ENCODE measurements around the gene RTKN2. TPM values are rescaled to one million over a fixed set of nuclear protein-coding genes. Genes with fewer than 3 reads are reported as not detected.

The RTKN2 gene
- total and polyA plus RNA-seq, 2 of the 4 experiments (the other 2 are of a cell fraction), result 0.75 to 0.90 TPM

DNA sequence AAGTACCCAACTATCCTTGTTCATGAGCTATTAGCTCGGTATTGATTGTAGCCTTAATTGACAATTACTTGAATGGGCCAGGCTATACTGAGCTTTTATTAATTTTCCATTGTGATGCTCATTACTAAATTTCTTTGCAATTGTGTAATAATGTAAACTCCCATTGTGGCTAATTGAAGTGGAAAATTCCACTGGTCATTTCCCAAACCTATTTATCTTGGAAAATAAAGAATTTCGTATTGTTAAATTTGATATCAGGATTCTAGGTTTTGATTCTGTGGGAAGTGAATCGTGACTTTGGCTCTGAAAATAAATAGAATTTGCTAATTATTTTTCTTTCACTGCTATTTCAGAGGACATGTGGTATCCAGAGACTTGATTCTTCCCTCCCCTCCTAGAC is 111.0 kb downstream of the RTKN2 start:
- Histone ChIP-seq H3K14ac (replicated peaks; ENCODE audit: low read depth, low read length) (no peak overlapping the region), H3K23ac (ENCODE audit: low read depth, low read length) (no peak overlapping the region), H4K91ac (ENCODE audit: insufficient read depth, low read depth, low read length) (no peak overlapping the region), H2BK120ac (ENCODE audit: low read depth, low read length) (no peak overlapping the region), H3K18ac (ENCODE audit: low read depth, low read length) (no peak overlapping the region), H3K4me3 (ENCODE audit: insufficient read depth, low read depth, low read length) (no peak overlapping the region), H3K4me1 (ENCODE audit: control insufficient read depth, insufficient read depth, low read length) (peaks cover 7% of the 10 kb centered on the region), H3K9me1 (ENCODE audit: insufficient read depth, low read length) (no peaks in the 10 kb centered on the region), H2BK15ac (ENCODE audit: low read depth, low read length) (no peak overlapping the region), H4K8ac (ENCODE audit: low read depth in 2 of 2, low read length in 2 of 2) (no peak overlapping the region), H4K20me1 (ENCODE audit: insufficient read depth, low read length) (no peaks in the 10 kb centered on the region), H4K5ac (ENCODE audit: low read depth, low read length) (no peak overlapping the region), H3K56ac (ENCODE audit: extremely low read depth, insufficient read depth, low read length) (no peak overlapping the region), H3K4ac (ENCODE audit: low read depth, low read length) (no peak overlapping the region), H2BK20ac (ENCODE audit: low read depth, low read length) (no peak overlapping the region), H2AK5ac (ENCODE audit: low read depth, low read length) (no peak overlapping the region), H3K79me1 (ENCODE audit: low read depth in 1 of 2, low read length in 2 of 2) (no peaks in the 10 kb centered on the region), H2BK5ac (ENCODE audit: low read depth, low read length, poor library complexity, severe bottlenecking) (no peak overlapping the region), H3K9ac (ENCODE audit: low read depth, low read length) (no peak overlapping the region), H3K36me3 (ENCODE audit: control insufficient read depth, insufficient read depth, low read length) (no peaks in the 10 kb centered on the region), H3K9me3 (ENCODE audit: control insufficient read depth, insufficient read depth, low read length) (no peaks in the 10 kb centered on the region), H2AFZ (replicated peaks; ENCODE audit: low read length, poor library complexity) (no peak overlapping the region), H3K27me3 (ENCODE audit: control insufficient read depth, insufficient read depth, low read length) (no peaks in the 10 kb centered on the region), H3K27ac (ENCODE audit: insufficient read depth, low read length) (no peak overlapping the region), H2AK9ac (replicated peaks; ENCODE audit: low read depth, low read length, poor library complexity) (no peak overlapping the region), H3K4me2 (ENCODE audit: low read depth, low read length) (no peak overlapping the region)
- POLR2A ChIA-PET (ENCODE audit: unreplicated experiment), result no interaction called here
- WGBS, 2 experiments (ENCODE audit: extremely low coverage in 2 of 2, insufficient read length in 1 of 2), result 80% methylated on average over 1 of the region's 3 CpGs; no CpG with 5 or more reads in 1 of the 2 experiments
- no peak for TF ChIP-seq RCOR1 (IDR thresholded peaks at IDR 0.05; ENCODE audit: insufficient replicate concordance, low read length)
- TF ChIP-seq MXI1 (IDR thresholded peaks at IDR 0.05; ENCODE audit: borderline replicate concordance, low read depth, low read length), result no peak
- no peak for TF ChIP-seq CHD1 (IDR thresholded peaks at IDR 0.05; ENCODE audit: low read depth, low read length)
- TF ChIP-seq RFX5 (IDR thresholded peaks at IDR 0.05; ENCODE audit: low read depth, low read length), result no peak
- TF ChIP-seq BHLHE40 (IDR thresholded peaks at IDR 0.05; ENCODE audit: low read depth, low read length), result no peak
- TF ChIP-seq SMC3 (IDR thresholded peaks at IDR 0.05; ENCODE audit: low read depth, low read length), result no peak
- TF ChIP-seq POLR2A (IDR thresholded peaks at IDR 0.05; ENCODE audit: low read depth, low read length), result no peak
- no peak for TF ChIP-seq FOS (IDR thresholded peaks at IDR 0.05; ENCODE audit: low read depth, low read length)
- TF ChIP-seq, protein P1, sequence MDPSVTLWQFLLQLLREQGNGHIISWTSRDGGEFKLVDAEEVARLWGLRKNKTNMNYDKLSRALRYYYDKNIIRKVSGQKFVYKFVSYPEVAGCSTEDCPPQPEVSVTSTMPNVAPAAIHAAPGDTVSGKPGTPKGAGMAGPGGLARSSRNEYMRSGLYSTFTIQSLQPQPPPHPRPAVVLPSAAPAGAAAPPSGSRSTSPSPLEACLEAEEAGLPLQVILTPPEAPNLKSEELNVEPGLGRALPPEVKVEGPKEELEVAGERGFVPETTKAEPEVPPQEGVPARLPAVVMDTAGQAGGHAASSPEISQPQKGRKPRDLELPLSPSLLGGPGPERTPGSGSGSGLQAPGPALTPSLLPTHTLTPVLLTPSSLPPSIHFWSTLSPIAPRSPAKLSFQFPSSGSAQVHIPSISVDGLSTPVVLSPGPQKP (IDR thresholded peaks at IDR 0.05; ENCODE audit: borderline replicate concordance, low read depth, low read length), result no peak
- TF ChIP-seq, protein P2, sequence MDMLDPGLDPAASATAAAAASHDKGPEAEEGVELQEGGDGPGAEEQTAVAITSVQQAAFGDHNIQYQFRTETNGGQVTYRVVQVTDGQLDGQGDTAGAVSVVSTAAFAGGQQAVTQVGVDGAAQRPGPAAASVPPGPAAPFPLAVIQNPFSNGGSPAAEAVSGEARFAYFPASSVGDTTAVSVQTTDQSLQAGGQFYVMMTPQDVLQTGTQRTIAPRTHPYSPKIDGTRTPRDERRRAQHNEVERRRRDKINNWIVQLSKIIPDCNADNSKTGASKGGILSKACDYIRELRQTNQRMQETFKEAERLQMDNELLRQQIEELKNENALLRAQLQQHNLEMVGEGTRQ (IDR thresholded peaks at IDR 0.05; ENCODE audit: low read depth, low read length), result no peak
- no peak for TF ChIP-seq NFE2L2 (IDR thresholded peaks at IDR 0.05; ENCODE audit: low read depth, low read length)
- TF ChIP-seq CEBPB (IDR thresholded peaks at IDR 0.05; ENCODE audit: low read depth, low read length), result no peak
- no peak for TF ChIP-seq RAD21 (IDR thresholded peaks at IDR 0.05; ENCODE audit: low read length)
- TF ChIP-seq, protein P3, sequence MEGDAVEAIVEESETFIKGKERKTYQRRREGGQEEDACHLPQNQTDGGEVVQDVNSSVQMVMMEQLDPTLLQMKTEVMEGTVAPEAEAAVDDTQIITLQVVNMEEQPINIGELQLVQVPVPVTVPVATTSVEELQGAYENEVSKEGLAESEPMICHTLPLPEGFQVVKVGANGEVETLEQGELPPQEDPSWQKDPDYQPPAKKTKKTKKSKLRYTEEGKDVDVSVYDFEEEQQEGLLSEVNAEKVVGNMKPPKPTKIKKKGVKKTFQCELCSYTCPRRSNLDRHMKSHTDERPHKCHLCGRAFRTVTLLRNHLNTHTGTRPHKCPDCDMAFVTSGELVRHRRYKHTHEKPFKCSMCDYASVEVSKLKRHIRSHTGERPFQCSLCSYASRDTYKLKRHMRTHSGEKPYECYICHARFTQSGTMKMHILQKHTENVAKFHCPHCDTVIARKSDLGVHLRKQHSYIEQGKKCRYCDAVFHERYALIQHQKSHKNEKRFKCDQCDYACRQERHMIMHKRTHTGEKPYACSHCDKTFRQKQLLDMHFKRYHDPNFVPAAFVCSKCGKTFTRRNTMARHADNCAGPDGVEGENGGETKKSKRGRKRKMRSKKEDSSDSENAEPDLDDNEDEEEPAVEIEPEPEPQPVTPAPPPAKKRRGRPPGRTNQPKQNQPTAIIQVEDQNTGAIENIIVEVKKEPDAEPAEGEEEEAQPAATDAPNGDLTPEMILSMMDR (conservative IDR thresholded peaks at IDR 0.05; ENCODE audit: low read depth, low read length), result no peak
- CTCF ChIA-PET, result no interaction called here
- intact Hi-C loops (cut with micrococcal nuclease) (no loop called here), dilution Hi-C loops (cut with HindIII; ENCODE audit: low sequenced_read_pairs, unreplicated experiment) (no loop called here), in situ Hi-C loops (cut with MboI; ENCODE audit: low sequenced_read_pairs) (no loop called here)
- BruUV-seq (replicated peaks), result no TSS peak
- no peak for ATAC-seq (ENCODE audit: low read depth)
- DNase-seq, result no peak

All from IMR-90 (cell line).